BLaER1 (cell line): ENCODE data around the gene LRP6.

ENCODE experiments used
- H3K27ac ChIP-seq: shearing (Covaris generic); formaldehyde crosslinking; 2 replicates; pipeline ENCODE4 v1.8.1; 2022
- H3K27me3 ChIP-seq: shearing (Covaris generic); formaldehyde crosslinking; 2 replicates; pipeline ENCODE4 v1.8.1; 2022
- H3K36me3 ChIP-seq: shearing (Covaris generic); formaldehyde crosslinking; 2 replicates; pipeline ENCODE4 v1.8.1; 2022
- H3K4me1 ChIP-seq: shearing (Covaris generic); formaldehyde crosslinking; 2 replicates; pipeline ENCODE4 v1.8.1; 2022
- H3K4me2 ChIP-seq: shearing (Covaris generic); formaldehyde crosslinking; 2 replicates; pipeline ENCODE4 v1.8.1; 2022
- H3K4me3 ChIP-seq: shearing (Covaris generic); formaldehyde crosslinking; 2 replicates; pipeline ENCODE4 v1.8.1; 2022
- H3K9ac ChIP-seq: shearing (Covaris generic); formaldehyde crosslinking; 2 replicates; pipeline ENCODE4 v1.8.1; 2022
- H3K9me3 ChIP-seq: shearing (Covaris generic); formaldehyde crosslinking; 2 replicates; pipeline ENCODE4 v1.8.1; 2022
- H4K20me1 ChIP-seq: shearing (Covaris generic); formaldehyde crosslinking; 2 replicates; pipeline ENCODE4 v1.8.1; 2022
- Cebpa-rat ChIP-seq: shearing (Covaris generic); IDR thresholded peaks from 2 replicates; pipeline ENCODE4 v1.8.1; 2022

Gene LRP6

DNA sequence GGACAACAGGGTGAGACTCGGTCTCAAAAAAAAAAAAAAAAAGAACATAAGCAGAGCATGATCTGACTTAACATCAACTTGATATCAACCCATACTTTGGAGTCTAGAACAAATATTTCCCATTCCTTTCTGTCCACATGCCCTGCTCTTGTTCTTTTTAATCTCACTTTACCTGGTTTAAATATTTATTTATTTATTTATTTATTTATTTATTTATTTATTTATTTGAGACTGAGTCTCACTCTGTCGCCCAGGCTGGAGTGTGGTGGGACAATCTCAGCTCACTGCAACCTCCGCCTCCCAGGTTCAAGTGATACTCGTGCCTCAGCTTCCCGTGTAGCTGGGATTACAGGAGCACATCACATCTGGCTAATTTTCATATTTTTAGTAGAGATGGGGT, 19.6 kb upstream of the LRP6 start:
- no peaks in the 10 kb centered on the region for H3K9me3 ChIP-seq
- no peak overlapping the region for H3K27ac ChIP-seq
- no peak overlapping the region for H3K9ac ChIP-seq
- TF ChIP-seq Cebpa-rat: no peak
- no peak overlapping the region for H3K4me3 ChIP-seq
- no peaks in the 10 kb centered on the region for H4K20me1 ChIP-seq
- H3K4me2 ChIP-seq: no peak overlapping the region
- no peaks in the 10 kb centered on the region for H3K27me3 ChIP-seq
- no peaks in the 10 kb centered on the region for H3K4me1 ChIP-seq
- no peaks in the 10 kb centered on the region for H3K36me3 ChIP-seq

DNA sequence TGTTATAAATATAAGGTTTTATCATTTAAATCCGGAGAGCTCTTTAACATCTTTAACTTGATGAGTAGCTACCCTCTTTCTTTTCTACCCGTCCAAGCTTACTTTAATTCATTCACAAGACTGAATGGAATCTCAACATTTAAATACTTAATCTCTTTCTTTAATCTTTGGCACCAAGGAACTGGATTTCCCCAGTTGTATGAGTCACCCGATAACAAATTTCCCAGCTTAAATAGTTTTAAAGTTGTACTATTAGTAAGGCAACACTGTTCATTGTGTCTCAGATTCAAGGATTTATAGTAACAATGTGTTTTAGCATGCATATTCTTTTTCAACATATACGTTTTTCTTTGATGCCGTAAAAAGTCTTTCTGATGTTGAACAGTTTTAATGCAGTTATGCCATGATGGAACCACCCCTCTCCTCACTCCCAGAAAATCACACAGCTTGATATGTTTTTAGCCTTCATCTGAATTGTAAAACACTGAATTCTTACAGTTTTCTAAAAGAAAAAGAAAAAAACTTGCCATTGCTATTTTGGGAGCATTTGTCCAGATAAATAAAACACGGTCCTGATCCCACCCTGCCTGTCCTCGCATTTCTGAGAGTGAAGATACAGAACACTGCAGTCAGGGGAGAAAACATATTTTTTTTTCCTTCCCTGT, 16.0 kb upstream of the LRP6 start:
- H3K4me1 ChIP-seq: no peaks in the 10 kb centered on the region
- no peak overlapping the region for H3K4me2 ChIP-seq
- no peak overlapping the region for H3K27ac ChIP-seq
- no peaks in the 10 kb centered on the region for H3K9me3 ChIP-seq
- H3K9ac ChIP-seq: no peak overlapping the region
- H3K4me3 ChIP-seq: no peak overlapping the region
- H4K20me1 ChIP-seq: no peaks in the 10 kb centered on the region
- no peak for TF ChIP-seq Cebpa-rat
- H3K36me3 ChIP-seq: no peaks in the 10 kb centered on the region
- no peaks in the 10 kb centered on the region for H3K27me3 ChIP-seq

DNA sequence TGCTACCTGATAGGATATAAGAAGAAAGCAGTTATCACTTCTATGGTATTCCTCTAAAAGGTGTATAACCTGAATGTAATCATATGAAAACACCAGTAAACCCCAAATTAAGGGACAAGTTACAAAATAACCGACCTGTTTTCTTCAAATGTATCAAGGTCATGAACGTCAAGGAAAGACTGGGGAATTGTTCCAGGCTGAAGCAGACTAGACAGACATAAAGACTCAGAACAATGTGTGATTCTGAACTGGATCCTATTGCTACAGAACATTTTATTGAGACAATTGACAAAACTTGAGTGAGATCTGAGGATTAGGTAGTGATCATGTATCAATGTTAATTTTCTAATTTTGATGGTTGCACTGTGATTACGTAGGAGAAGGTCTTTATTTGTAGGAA, 15.4 kb upstream of the LRP6 start:
- H3K4me1 ChIP-seq: no peaks in the 10 kb centered on the region
- no peak for TF ChIP-seq Cebpa-rat
- no peaks in the 10 kb centered on the region for H3K27me3 ChIP-seq
- H3K36me3 ChIP-seq: no peaks in the 10 kb centered on the region
- H3K9ac ChIP-seq: no peak overlapping the region
- H4K20me1 ChIP-seq: no peaks in the 10 kb centered on the region
- peaks cover 5% of the 10 kb centered on the region; the same call in 1 of the 2 replicates for H3K9me3 ChIP-seq
- no peak overlapping the region for H3K4me2 ChIP-seq
- H3K4me3 ChIP-seq: no peak overlapping the region
- H3K27ac ChIP-seq: no peak overlapping the region

DNA sequence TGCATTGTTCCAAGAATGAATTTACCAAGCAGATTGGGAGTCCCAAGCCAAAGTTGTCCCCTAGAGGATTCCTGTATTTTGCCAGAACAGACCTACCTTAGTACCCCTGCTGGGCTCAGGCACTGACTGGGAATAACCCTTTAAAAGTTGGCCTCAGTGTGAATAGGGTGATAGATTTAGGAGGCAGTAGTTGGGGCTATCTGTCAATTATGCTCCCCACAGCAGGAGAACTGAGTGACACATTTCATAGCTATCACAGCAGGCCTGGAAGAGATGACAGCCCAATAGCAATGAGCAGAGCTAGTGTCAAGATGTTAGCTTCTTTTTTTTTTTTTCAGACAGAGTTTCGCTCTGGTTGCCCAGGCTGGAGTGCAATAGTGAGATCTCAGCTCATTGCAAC, 14.3 kb upstream of the LRP6 start:
- H4K20me1 ChIP-seq: no peaks in the 10 kb centered on the region
- no peak overlapping the region for H3K4me3 ChIP-seq
- H3K4me1 ChIP-seq: no peaks in the 10 kb centered on the region
- peaks cover 16% of the 10 kb centered on the region for H3K9me3 ChIP-seq
- no peak overlapping the region for H3K4me2 ChIP-seq
- H3K27me3 ChIP-seq: no peaks in the 10 kb centered on the region
- TF ChIP-seq Cebpa-rat: no peak
- no peak overlapping the region for H3K27ac ChIP-seq
- no peak overlapping the region for H3K9ac ChIP-seq
- no peaks in the 10 kb centered on the region for H3K36me3 ChIP-seq

DNA sequence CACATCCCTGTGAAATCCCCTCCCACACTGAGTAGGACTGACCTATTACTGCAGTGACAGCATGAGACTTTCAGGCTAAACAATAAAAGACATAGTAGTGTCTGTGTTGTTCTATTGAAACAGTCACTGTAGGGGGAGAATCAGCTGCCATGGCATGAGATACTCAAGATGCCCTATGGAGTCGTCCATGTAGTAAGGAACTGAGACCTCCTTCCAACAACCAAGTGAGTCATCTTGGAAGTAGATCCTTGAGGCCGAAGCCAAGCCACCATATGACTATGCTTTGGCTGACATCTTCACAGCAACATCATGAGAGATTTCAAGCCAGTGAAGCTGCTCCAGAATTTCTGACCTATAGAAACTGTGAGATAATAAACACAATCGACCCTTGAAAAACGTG, 12.1 kb upstream of the LRP6 start:
- Histone ChIP-seq H3K27ac (no peak overlapping the region), H3K4me3 (no peak overlapping the region), H3K9ac (no peak overlapping the region), H3K9me3 (peaks cover 22% of the 10 kb centered on the region), H3K27me3 (no peaks in the 10 kb centered on the region), H4K20me1 (no peaks in the 10 kb centered on the region), H3K4me1 (no peaks in the 10 kb centered on the region), H3K4me2 (no peak overlapping the region), H3K36me3 (no peaks in the 10 kb centered on the region)
- TF ChIP-seq Cebpa-rat: no peak

DNA sequence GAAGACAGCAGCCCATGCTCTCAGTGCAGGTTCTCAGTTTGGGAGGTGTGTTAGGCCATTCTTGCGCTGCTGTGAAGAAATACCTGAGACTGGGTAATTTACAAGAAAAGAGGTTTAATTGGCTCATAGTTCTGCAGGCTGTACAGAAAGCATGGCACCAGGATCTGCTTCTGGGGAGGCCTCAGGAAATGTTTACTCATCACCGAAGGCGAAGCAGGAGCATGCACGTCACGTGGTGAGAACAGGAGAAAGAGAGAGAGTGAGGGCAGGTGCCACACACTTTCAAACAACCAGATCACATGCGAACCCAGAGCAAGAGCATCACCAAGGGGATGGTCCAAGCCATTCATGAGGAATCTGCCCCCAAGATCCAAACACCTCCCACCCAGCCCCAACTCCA, 9.0 kb upstream of the LRP6 start:
- Histone ChIP-seq H4K20me1 (no peaks in the 10 kb centered on the region), H3K36me3 (no peaks in the 10 kb centered on the region), H3K9ac (no peak overlapping the region), H3K4me1 (no peaks in the 10 kb centered on the region), H3K9me3 (peaks cover 22% of the 10 kb centered on the region), H3K27ac (no peak overlapping the region), H3K4me2 (no peak overlapping the region), H3K4me3 (no peak overlapping the region), H3K27me3 (no peaks in the 10 kb centered on the region)
- no peak for TF ChIP-seq Cebpa-rat

DNA sequence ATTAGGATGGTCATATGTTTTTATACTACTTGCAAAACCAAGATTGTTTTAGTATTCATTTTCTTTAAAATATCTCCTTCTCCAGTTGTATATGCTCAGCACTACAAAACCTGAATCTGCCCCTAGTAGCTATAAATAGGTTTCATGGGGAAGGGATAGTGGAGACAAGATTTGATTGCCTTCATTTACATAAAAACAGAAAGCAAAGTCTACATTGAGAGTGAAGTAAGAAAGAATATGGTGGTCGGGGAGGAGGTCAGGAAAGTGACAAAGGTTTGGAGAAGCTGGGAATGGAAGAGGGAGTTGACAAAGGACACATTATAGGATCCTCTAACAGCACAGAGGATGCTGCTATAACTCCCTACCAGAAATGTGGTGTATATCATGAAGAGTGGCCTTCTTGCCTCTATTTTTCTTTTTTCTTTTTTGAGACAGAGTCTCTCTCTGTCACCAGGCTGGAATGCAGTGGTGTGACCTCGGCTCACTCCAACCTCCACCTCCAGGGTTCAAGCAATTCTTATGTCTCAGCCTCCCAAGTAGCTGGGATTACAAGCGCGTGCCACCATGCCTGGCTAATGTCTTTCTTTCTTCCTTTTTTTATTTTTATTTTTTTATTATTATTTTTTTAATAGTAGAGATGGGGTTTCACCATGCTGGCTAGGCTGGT, 6.6 kb upstream of the LRP6 start:
- no peak for TF ChIP-seq Cebpa-rat
- H3K36me3 ChIP-seq: no peaks in the 10 kb centered on the region
- no peak overlapping the region for H3K4me2 ChIP-seq

DNA sequence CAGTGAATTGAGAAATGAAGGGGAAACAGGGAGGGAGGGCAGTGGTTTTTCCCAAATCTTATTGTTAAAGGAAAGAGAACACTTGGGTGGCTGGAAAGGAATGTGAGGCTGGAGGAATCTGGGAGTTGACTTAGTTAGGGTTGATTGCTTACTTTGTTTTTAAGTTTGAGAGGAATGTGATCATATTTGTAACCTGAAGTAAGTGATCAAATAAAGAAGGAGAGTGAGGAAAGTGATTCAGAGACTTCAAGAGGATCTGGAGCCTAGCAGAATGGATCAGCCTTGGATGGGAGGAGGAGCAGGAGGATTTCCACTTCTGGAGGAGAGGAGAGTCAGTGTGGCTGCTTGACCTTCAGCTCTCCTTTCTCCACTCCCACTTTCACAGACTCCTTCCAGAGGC, 6.0 kb upstream of the LRP6 start:
- Histone ChIP-seq H4K20me1 (no peaks in the 10 kb centered on the region), H3K9me3 (peaks cover 22% of the 10 kb centered on the region), H3K4me3 (no peak overlapping the region), H3K9ac (no peak overlapping the region), H3K4me2 (no peak overlapping the region), H3K27me3 (no peaks in the 10 kb centered on the region), H3K27ac (no peak overlapping the region), H3K4me1 (peaks cover 1% of the 10 kb centered on the region; the same call in 1 of the 2 replicates), H3K36me3 (no peaks in the 10 kb centered on the region)
- TF ChIP-seq Cebpa-rat: no peak

More for the DNA sequence above, 6.6 kb upstream of the LRP6 start:
- no peaks in the 10 kb centered on the region for H3K4me1 ChIP-seq
- no peak overlapping the region for H3K4me3 ChIP-seq
- no peak overlapping the region for H3K27ac ChIP-seq
- no peaks in the 10 kb centered on the region for H4K20me1 ChIP-seq
- H3K9me3 ChIP-seq: peaks cover 22% of the 10 kb centered on the region
- H3K27me3 ChIP-seq: no peaks in the 10 kb centered on the region
- no peak overlapping the region for H3K9ac ChIP-seq

DNA sequence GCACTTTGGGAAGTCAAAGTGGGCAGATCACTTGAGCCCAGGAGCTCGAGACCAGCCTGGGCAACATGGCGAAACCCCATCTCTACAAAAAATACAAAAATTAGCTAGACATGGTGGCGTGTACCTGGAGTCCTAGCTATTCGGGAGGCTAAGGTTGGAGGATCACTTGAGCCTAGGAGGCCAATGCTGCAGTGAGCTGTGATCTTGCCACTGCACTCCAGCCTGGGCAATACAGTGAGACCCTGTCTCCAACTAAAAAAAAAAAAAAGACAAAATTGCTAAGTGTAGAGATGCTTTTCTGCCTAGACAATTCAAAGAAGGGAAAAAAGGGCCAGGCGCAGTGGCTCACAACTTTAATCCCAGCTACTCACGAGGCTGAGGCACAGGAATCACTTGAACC, 3.4 kb upstream of the LRP6 start:
- Histone ChIP-seq H3K27ac (no peak overlapping the region), H3K4me2 (no peak overlapping the region), H3K9me3 (no peaks in the 10 kb centered on the region), H3K27me3 (no peaks in the 10 kb centered on the region), H3K4me3 (no peak overlapping the region), H3K9ac (no peak overlapping the region), H4K20me1 (peaks cover 9% of the 10 kb centered on the region), H3K4me1 (peaks cover 7% of the 10 kb centered on the region; the same call in 1 of the 2 replicates), H3K36me3 (no peaks in the 10 kb centered on the region)
- no peak for TF ChIP-seq Cebpa-rat

DNA sequence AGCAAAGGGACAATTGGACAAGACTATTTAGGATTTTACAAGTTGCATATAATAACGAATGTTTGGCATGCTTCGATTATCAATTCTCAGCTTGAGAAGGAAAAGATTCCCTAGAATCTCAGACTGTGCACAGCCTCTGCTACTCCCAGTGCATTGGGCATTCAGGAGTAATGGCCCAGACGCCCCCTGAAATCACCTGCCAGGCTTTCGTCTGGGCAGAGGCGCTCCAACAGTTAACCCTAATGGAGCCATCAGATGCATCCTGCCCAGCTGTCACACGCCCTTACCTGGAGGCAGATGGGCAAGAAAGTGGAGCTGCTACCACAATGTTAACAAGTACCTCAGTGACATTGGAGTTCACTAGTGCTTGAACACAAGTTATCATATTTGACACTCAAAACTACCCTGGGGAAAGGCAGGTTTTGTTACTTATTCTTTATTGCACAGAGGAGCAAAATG, 927 bp upstream of the LRP6 start:
- peak overlapping the region; percentile 86 for H3K4me3 ChIP-seq
- no peaks in the 10 kb centered on the region for H3K36me3 ChIP-seq
- H3K27ac ChIP-seq: peak overlapping the region; percentile 99
- no peaks in the 10 kb centered on the region for H3K27me3 ChIP-seq
- TF ChIP-seq Cebpa-rat: no peak
- H3K4me1 ChIP-seq: peaks cover 24% of the 10 kb centered on the region
- H3K9ac ChIP-seq: peak overlapping the region; percentile 98
- H3K9me3 ChIP-seq: no peaks in the 10 kb centered on the region
- peak overlapping the region; percentile 96 for H3K4me2 ChIP-seq
- H4K20me1 ChIP-seq: peaks cover 34% of the 10 kb centered on the region
